Measurements from ENCODE around the gene SAP30BP.

DNA sequence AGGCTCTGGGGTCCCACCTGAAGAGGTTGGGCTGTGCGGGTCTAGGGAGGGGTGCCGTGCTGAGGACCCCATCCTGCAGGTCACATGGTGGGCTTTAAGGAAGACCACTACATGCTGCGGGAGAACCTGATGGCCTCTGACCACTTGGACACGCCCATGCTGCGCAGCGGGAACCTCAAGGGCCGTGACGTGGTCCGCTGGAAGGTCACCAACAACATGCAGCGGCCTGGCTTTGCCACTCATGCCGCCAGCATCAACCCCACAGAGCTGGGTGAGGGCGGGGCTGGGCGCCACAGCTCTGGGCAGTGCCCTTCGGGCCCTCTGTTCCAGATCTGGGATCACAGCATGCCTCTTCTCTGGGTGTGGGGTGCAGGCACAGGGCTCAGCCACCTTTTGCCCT is 72.7 kb downstream of the SAP30BP start:
- no peak for TF ChIP-seq CTCF (optimal IDR thresholded peaks at IDR 0.05 in 1 of 3, IDR thresholded peaks at IDR 0.05 in 1 of 3, conservative IDR thresholded peaks at IDR 0.05 in 1 of 3; ENCODE audit: extremely low read depth in 1 of 3, insufficient read depth in 2 of 3, low read length in 3 of 3)
- TF ChIP-seq EZH2 (IDR thresholded peaks at IDR 0.05; ENCODE audit: low read length), result no peak

All from keratinocyte (primary cell).